HG03066 (cell line): ENCODE data around the gene MICU2.
"Not testable (repeated sequence)": the region's sequence is repeated elsewhere in the genome, so short reads cannot be mapped to it uniquely, and the experiment has no call there.

Experiments used
- ATAC-seq: cut with Tn5 transposase; IDR thresholded peaks from one replicate; pipeline ENCODE4 v1.9.1; 2021; ENCODE audit warnings: low read depth; ENCODE audit not compliant: unreplicated experiment

MICU2 gene

DNA sequence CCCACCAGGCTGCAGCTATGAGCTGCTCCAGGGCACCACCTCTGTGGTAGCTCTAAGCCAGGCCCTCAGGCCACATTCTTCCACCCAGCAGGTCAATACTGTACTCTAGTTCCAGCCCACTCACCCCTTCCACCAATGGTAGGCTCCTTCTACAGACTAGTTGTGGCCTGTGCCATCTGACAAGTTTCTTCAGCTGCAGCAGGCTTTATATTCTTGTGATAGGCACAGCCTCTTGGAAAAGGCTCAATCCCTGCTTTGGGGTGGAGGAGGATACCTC, 8.5 kb downstream of the MICU2 start:
- ATAC-seq: peak; percentile 71

- ATAC-seq: peak; percentile 58
Observed at GRCh38 chr13:21594715-21595545, 9.0 kb downstream of the MICU2 start.

- not testable (repeated sequence) for ATAC-seq
Observed at GRCh38 chr13:21590665-21591456, 13.1 kb downstream of the MICU2 start.

GRCh38 chr13:21590231-21590630, 13.7 kb downstream of the MICU2 start:
- no peak for ATAC-seq

GRCh38 chr13:21589510-21589909, 14.5 kb downstream of the MICU2 start:
- not testable (repeated sequence) for ATAC-seq

GRCh38 chr13:21588411-21588810, 15.6 kb downstream of the MICU2 start:
- ATAC-seq: not testable (repeated sequence)

DNA sequence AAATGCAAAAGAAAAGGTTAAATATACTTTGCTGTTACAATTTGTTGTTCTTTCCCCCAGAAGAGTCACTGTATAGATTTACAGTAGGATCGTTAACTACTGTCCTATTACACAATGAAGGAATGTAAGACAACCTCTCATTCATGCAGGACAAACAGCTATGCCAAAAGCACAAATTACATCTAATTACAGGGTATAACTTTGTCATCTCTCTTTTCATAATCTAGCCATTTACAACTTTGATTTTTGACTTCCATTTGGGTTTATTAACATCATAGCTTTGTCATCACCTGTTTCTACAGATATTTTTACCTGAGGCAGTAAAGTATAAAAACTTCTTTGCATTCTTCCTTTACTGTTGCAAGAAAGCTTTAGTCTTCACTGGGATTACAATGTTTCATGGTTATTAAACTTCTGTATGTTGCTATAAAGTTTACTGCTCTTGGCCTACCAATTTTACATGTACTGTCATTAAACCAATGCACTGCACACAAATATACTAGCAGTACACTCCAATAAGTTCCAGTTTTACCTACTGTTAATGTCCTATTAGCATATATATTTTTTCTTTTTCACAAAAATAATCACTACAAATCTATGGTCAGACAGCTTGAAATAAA, 18.9 kb downstream of the MICU2 start:
- no peak for ATAC-seq

GRCh38 chr13:21583478-21583877, 20.5 kb downstream of the MICU2 start:
- no peak for ATAC-seq

- no peak for ATAC-seq
Observed at GRCh38 chr13:21580736-21581135, 23.2 kb downstream of the MICU2 start.

DNA sequence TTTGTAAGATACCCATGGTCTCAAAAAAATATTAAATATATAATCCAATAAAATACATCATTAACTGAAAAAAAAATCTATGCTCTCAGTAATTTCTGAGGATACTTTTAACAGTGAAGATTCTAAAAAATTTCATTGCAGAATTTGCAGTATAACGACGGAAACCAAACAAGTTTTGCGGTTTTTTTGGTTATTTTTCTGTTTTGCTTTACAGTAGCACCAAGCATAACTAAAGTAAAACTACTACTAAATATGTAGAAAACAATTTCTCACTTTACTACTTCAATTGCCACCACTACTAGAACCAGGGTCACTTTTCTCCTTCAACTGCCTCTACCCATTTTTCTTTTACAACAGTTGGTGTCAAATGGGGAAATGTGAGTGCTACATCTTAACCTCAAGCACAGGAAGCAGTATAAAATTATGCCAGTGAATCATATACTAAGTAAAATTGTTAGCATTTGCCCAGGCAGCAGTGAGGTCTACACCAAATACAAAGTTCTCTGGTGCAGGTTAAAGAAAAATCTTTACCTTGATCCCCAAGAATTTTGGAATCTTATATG, 24.1 kb downstream of the MICU2 start:
- ATAC-seq: no peak

- no peak for ATAC-seq
Observed at GRCh38 chr13:21578748-21579147, 25.2 kb downstream of the MICU2 start.

DNA sequence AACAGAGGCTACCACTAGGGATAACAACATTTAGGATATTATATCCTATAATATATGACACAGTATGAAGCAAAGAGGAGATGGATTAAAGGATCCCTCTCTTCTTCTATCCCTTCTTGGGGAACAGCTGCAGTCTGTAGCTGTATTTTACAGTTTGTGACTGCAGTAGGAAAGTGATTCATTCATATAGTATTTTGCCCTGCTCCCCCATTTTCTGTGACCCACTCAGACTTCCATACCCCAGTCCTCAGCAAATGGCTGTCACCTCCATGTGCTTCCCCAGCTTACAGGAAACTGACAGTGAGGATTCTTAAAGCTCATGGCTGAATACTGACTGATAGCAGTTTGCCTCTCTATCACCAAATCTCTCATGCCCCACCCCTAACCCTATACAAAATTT, 27.5 kb downstream of the MICU2 start:
- ATAC-seq: no peak

- ATAC-seq: no peak
Observed at GRCh38 chr13:21573920-21574712, 29.9 kb downstream of the MICU2 start.

GRCh38 chr13:21569686-21570085, 34.3 kb downstream of the MICU2 start:
- no peak for ATAC-seq

DNA sequence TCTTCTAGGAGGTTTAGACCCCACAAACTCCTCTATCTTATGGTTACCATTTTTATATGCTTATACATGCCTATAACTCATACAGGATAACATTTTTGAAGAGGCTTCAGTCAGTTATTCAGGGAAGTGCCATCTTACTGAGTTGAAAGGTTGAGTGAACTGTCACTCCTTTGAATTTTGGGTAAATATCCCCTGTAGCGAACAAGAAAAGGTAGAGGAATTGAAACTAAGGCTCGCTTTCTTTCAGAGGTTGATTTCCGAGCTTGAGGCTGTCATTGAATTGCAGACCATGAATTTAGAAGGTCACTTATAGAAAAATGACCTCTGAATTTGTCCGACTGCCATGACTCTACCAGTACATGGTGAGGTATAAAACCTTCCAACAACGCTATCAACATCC, 35.1 kb downstream of the MICU2 start:
- ATAC-seq: no peak

- no peak for ATAC-seq
Observed at GRCh38 chr13:21567714-21568113, 36.3 kb downstream of the MICU2 start.

DNA sequence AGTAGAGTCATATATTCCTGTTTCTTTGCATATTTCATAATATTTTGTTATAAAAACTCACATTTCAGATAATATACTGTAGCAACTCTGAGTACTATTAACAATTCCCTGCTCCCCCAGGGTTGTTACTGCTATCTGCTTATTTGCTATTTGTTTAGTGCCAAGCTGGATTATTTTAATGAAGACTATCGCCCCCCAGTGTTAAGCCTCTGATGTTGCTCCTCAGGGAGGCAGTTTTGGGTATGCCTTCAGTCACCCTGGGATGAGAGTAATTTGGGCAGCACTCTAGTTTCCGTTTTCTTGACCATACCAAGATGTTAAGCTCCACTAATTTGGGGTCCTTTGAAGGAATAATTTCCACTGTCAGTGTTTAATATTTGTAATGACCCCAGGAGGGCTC, 46.0 kb downstream of the MICU2 start:
- ATAC-seq: no peak

GRCh38 chr13:21556051-21556450, 47.9 kb downstream of the MICU2 start:
- no peak for ATAC-seq

GRCh38 chr13:21553261-21553660, 50.7 kb downstream of the MICU2 start:
- ATAC-seq: not testable (repeated sequence)

GRCh38 chr13:21550918-21551317, 53.1 kb downstream of the MICU2 start:
- ATAC-seq: no peak
